ENCODE data around the gene GABBR1. TPM values are rescaled to one million over a fixed set of nuclear protein-coding genes. Genes with fewer than 3 reads are reported as not detected.
A peak's percentile ranks its signal among the peaks of the same experiment; 100 is the strongest.

Gene GABBR1
- total and polyA plus RNA-seq, 4 donors, result 13.6 to 126 (median 97.3) TPM

DNA sequence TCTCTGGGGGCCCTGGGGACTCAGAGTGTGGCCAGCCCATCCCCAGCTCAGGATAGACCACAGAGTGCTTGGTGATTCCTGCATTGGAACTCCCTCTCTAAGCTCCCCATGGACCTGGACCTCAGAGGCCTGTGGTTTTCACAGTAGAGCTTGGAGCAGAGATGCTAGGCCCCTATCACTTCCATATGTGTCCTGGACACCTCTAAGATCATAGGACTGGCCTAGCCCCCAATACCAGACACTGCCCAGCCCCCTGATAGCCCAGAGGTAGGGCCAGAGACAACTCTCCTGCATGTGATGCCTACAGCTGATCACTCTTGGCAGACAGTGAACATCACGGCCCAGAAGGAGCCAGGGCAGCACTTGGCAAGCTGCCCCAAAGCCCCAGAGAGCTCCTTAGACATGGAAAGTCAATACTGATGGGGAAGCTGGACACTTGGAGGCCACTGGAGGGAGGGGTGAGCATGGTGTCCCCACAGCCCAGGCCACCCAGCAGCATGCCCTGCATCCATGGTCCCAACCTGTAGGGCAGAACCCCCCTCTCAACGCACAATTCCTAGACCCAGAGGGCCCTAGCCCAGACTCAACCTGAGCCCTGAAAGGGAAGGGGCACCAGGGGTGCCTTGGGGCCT lies 100.5 kb downstream of the GABBR1 start:
- no peak for ATAC-seq (ENCODE audit: low FRiP score)
- no peaks in the 10 kb centered on the region for H3K36me3 ChIP-seq (ENCODE audit: control insufficient read depth in 1 of 2, insufficient read depth in 2 of 2, low read length in 1 of 2)
- WGBS, 2 donors, result 38 to 45% methylated on average over 2 of the region's 2 CpGs
- no peak for DNase-seq
- H3K4me1 ChIP-seq (ENCODE audit: control insufficient read depth in 1 of 2, insufficient read depth in 2 of 2, low read length in 2 of 2), result no peaks in the 10 kb centered on the region
- intact Hi-C loops (cut with DNase I), result no loop called here
- H3K27me3 ChIP-seq (ENCODE audit: control insufficient read depth in 1 of 2, insufficient read depth in 2 of 2, low read length in 1 of 2), result no peaks in the 10 kb centered on the region
- no peak overlapping the region for H3K27ac ChIP-seq (ENCODE audit: low read depth in 1 of 2, low read length in 2 of 2)
- H3K9me3 ChIP-seq (ENCODE audit: control insufficient read depth, low read length), result no peaks in the 10 kb centered on the region
- no peak overlapping the region for H3K4me3 ChIP-seq (ENCODE audit: low read length in 2 of 2)

DNA sequence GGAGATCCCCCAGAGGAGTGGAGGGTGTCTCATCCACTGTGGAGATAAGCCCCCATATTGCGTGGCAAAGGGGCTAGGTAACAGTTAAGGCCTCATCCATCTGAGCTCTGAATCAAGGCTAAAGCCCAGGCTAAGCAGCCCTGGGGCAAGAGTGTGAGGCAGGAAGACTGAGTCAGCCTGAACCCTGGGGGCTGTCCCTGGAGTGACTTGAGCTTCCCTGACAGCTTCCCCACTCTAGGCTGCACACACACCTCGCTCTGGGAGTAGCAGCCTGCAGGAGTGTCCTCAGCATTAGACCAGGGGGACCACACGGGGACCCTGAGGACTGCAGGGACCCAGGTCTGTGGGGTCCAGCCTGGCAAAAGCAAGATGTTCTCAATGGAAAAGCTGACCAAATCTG lies 101.3 kb downstream of the GABBR1 start:
- Histone ChIP-seq H3K4me3 (ENCODE audit: low read length in 2 of 2) (no peak overlapping the region), H3K27ac (ENCODE audit: low read depth in 1 of 2, low read length in 2 of 2) (no peak overlapping the region), H3K9me3 (ENCODE audit: control insufficient read depth, low read length) (no peaks in the 10 kb centered on the region), H3K36me3 (ENCODE audit: control insufficient read depth in 1 of 2, insufficient read depth in 2 of 2, low read length in 1 of 2) (no peaks in the 10 kb centered on the region), H3K27me3 (ENCODE audit: control insufficient read depth in 1 of 2, insufficient read depth in 2 of 2, low read length in 1 of 2) (no peaks in the 10 kb centered on the region), H3K4me1 (ENCODE audit: control insufficient read depth in 1 of 2, insufficient read depth in 2 of 2, low read length in 2 of 2) (no peaks in the 10 kb centered on the region)
- no peak for DNase-seq
- WGBS, 2 donors, result 64 to 71% methylated on average over 3 of the region's 3 CpGs
- intact Hi-C loops (cut with DNase I), result no loop called here
- no peak for ATAC-seq (ENCODE audit: low FRiP score)

- intact Hi-C loops (cut with DNase I), result no loop called here
- no peak overlapping the region for H3K27ac ChIP-seq (ENCODE audit: low read depth in 1 of 2, low read length in 2 of 2)
- H3K36me3 ChIP-seq (ENCODE audit: control insufficient read depth in 1 of 2, insufficient read depth in 2 of 2, low read length in 1 of 2), result no peaks in the 10 kb centered on the region
- DNase-seq (no peak), ATAC-seq (ENCODE audit: low FRiP score) (peak; percentile 9)
- no peak overlapping the region for H3K4me3 ChIP-seq (ENCODE audit: low read length in 2 of 2)
- H3K4me1 ChIP-seq (ENCODE audit: control insufficient read depth in 1 of 2, insufficient read depth in 2 of 2, low read length in 2 of 2), result no peaks in the 10 kb centered on the region
- no peaks in the 10 kb centered on the region for H3K9me3 ChIP-seq (ENCODE audit: control insufficient read depth, low read length)
- 86 to 88% methylated on average over 2 of the region's 2 CpGs for WGBS, 2 donors
- H3K27me3 ChIP-seq (ENCODE audit: control insufficient read depth in 1 of 2, insufficient read depth in 2 of 2, low read length in 1 of 2), result no peaks in the 10 kb centered on the region
Observed at GRCh38 chr6:29530671-29531310, 102.2 kb downstream of the GABBR1 start.

DNA sequence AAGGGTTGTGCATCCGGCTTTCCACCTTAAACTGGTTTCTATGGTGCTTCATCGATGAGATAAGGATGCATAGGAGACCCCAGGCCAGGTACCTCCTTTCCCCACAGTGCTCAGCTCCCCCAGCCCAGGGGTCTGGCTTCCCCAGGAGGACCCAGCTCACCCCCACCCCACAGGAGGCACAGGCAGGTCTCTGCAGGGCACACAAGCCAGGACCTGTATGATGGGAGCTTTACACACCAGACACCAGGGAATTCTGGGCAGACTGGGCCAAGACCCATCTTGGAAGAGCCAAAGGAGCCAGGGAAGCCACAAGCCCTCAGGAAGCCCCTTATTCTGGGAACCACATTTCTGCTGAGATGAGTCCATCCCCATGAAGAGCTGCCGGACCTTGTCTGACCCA lies 103.0 kb downstream of the GABBR1 start:
- ATAC-seq (ENCODE audit: low FRiP score) (no peak), DNase-seq (no peak)
- Histone ChIP-seq H3K36me3 (ENCODE audit: control insufficient read depth in 1 of 2, insufficient read depth in 2 of 2, low read length in 1 of 2) (no peaks in the 10 kb centered on the region), H3K27ac (ENCODE audit: low read depth in 1 of 2, low read length in 2 of 2) (no peak overlapping the region), H3K4me3 (ENCODE audit: low read length in 2 of 2) (no peak overlapping the region), H3K4me1 (ENCODE audit: control insufficient read depth in 1 of 2, insufficient read depth in 2 of 2, low read length in 2 of 2) (no peaks in the 10 kb centered on the region), H3K27me3 (ENCODE audit: control insufficient read depth in 1 of 2, insufficient read depth in 2 of 2, low read length in 1 of 2) (no peaks in the 10 kb centered on the region), H3K9me3 (ENCODE audit: control insufficient read depth, low read length) (no peaks in the 10 kb centered on the region)
- intact Hi-C loops (cut with DNase I), result no loop called here
- 89 to 93% methylated on average over 3 of the region's 3 CpGs for WGBS, 2 donors

- H3K36me3 ChIP-seq (ENCODE audit: control insufficient read depth in 1 of 2, insufficient read depth in 2 of 2, low read length in 1 of 2), result no peaks in the 10 kb centered on the region
- no peaks in the 10 kb centered on the region for H3K27me3 ChIP-seq (ENCODE audit: control insufficient read depth in 1 of 2, insufficient read depth in 2 of 2, low read length in 1 of 2)
- no peak overlapping the region for H3K27ac ChIP-seq (ENCODE audit: low read depth in 1 of 2, low read length in 2 of 2)
- peak; percentile 9 for ATAC-seq (ENCODE audit: low FRiP score)
- 70 to 77% methylated on average over 2 of the region's 2 CpGs for WGBS, 2 donors
- intact Hi-C loops (cut with DNase I), result no loop called here
- no peak for DNase-seq
- H3K4me1 ChIP-seq (ENCODE audit: control insufficient read depth in 1 of 2, insufficient read depth in 2 of 2, low read length in 2 of 2), result no peaks in the 10 kb centered on the region
- H3K9me3 ChIP-seq (ENCODE audit: control insufficient read depth, low read length), result no peaks in the 10 kb centered on the region
- H3K4me3 ChIP-seq (ENCODE audit: low read length in 2 of 2), result no peak overlapping the region
Observed at GRCh38 chr6:29528988-29529560, 103.9 kb downstream of the GABBR1 start.

GRCh38 chr6:29528300-29528931 lies 104.6 kb downstream of the GABBR1 start:
- ATAC-seq (ENCODE audit: low FRiP score) (no peak), DNase-seq (no peak)
- WGBS, 2 donors, result 70 to 76% methylated on average over 5 of the region's 5 CpGs

GRCh38 chr6:29527564-29527963 lies 105.4 kb downstream of the GABBR1 start:
- WGBS, 2 donors, result 64 to 66% methylated on average over 2 of the region's 2 CpGs
- Histone ChIP-seq H3K27ac (ENCODE audit: low read depth in 1 of 2, low read length in 2 of 2) (no peak overlapping the region), H3K4me3 (ENCODE audit: low read length in 2 of 2) (no peak overlapping the region), H3K36me3 (ENCODE audit: control insufficient read depth in 1 of 2, insufficient read depth in 2 of 2, low read length in 1 of 2) (no peaks in the 10 kb centered on the region), H3K27me3 (ENCODE audit: control insufficient read depth in 1 of 2, insufficient read depth in 2 of 2, low read length in 1 of 2) (no peaks in the 10 kb centered on the region), H3K4me1 (ENCODE audit: control insufficient read depth in 1 of 2, insufficient read depth in 2 of 2, low read length in 2 of 2) (no peaks in the 10 kb centered on the region), H3K9me3 (ENCODE audit: control insufficient read depth, low read length) (no peaks in the 10 kb centered on the region)
- no peak for DNase-seq
- ATAC-seq (ENCODE audit: low FRiP score), result no peak
- intact Hi-C loops (cut with DNase I), result no loop called here

More at GRCh38 chr6:29528300-29528931, 104.6 kb downstream of the GABBR1 start:
- Histone ChIP-seq H3K27ac (ENCODE audit: low read depth in 1 of 2, low read length in 2 of 2) (no peak overlapping the region), H3K36me3 (ENCODE audit: control insufficient read depth in 1 of 2, insufficient read depth in 2 of 2, low read length in 1 of 2) (no peaks in the 10 kb centered on the region), H3K27me3 (ENCODE audit: control insufficient read depth in 1 of 2, insufficient read depth in 2 of 2, low read length in 1 of 2) (no peaks in the 10 kb centered on the region), H3K9me3 (ENCODE audit: control insufficient read depth, low read length) (no peaks in the 10 kb centered on the region), H3K4me3 (ENCODE audit: low read length in 2 of 2) (no peak overlapping the region), H3K4me1 (ENCODE audit: control insufficient read depth in 1 of 2, insufficient read depth in 2 of 2, low read length in 2 of 2) (no peaks in the 10 kb centered on the region)
- intact Hi-C loops (cut with DNase I), result no loop called here

GRCh38 chr6:29527126-29527525 lies 105.9 kb downstream of the GABBR1 start:
- ATAC-seq (ENCODE audit: low FRiP score) (no peak), DNase-seq (no peak)
- Histone ChIP-seq H3K27ac (ENCODE audit: low read depth in 1 of 2, low read length in 2 of 2) (no peak overlapping the region), H3K36me3 (ENCODE audit: control insufficient read depth in 1 of 2, insufficient read depth in 2 of 2, low read length in 1 of 2) (no peaks in the 10 kb centered on the region), H3K4me3 (ENCODE audit: low read length in 2 of 2) (no peak overlapping the region), H3K9me3 (ENCODE audit: control insufficient read depth, low read length) (no peaks in the 10 kb centered on the region), H3K27me3 (ENCODE audit: control insufficient read depth in 1 of 2, insufficient read depth in 2 of 2, low read length in 1 of 2) (no peaks in the 10 kb centered on the region), H3K4me1 (ENCODE audit: control insufficient read depth in 1 of 2, insufficient read depth in 2 of 2, low read length in 2 of 2) (no peaks in the 10 kb centered on the region)
- WGBS, 2 donors, result 77 to 82% methylated on average over 1 of the region's 1 CpG
- intact Hi-C loops (cut with DNase I), result no loop called here

GRCh38 chr6:29525311-29525639 lies 107.7 kb downstream of the GABBR1 start:
- ATAC-seq (ENCODE audit: low FRiP score), result no peak

More at GRCh38 chr6:29525311-29525639, 107.7 kb downstream of the GABBR1 start:
- no peak for DNase-seq
- H3K4me1 ChIP-seq (ENCODE audit: control insufficient read depth in 1 of 2, insufficient read depth in 2 of 2, low read length in 2 of 2), result no peaks in the 10 kb centered on the region
- peaks cover 0 to 2% of the 10 kb centered on the region in 2 donors for H3K27me3 ChIP-seq (ENCODE audit: control insufficient read depth in 1 of 2, insufficient read depth in 2 of 2, low read length in 1 of 2)
- 0% methylated on average over 1 of the region's 1 CpG for WGBS, 2 donors
- H3K36me3 ChIP-seq (ENCODE audit: control insufficient read depth in 1 of 2, insufficient read depth in 2 of 2, low read length in 1 of 2), result no peaks in the 10 kb centered on the region
- H3K27ac ChIP-seq (ENCODE audit: low read depth in 1 of 2, low read length in 2 of 2), result no peak overlapping the region
- no peak overlapping the region for H3K4me3 ChIP-seq (ENCODE audit: low read length in 2 of 2)
- H3K9me3 ChIP-seq (ENCODE audit: control insufficient read depth, low read length), result no peaks in the 10 kb centered on the region
- intact Hi-C loops (cut with DNase I), result no loop called here

Data from aorta (tissue), 5 donors.